DOHH2 (cell line): Measurements from ENCODE around the gene MACROD2.

Experiments used
- CTCF ChIP-seq: fragments of 200-600 bp; sonication (generic); IDR thresholded peaks from one replicate; pipeline ENCODE4 v1.5.1; 2014; ENCODE audit warnings: antibody characterized with exemption, mild to moderate bottlenecking, low read depth, low read length; ENCODE audit not compliant: poor library complexity, severe bottlenecking
- EZH2phosphoT487 ChIP-seq: fragments of 200-600 bp; sonication (generic); IDR thresholded peaks from 2 replicates; pipeline ENCODE4 v1.6.1; 2017; ENCODE audit warnings: borderline replicate concordance, mild to moderate bottlenecking, antibody characterized with exemption, low read length, moderate library complexity, mixed read lengths

GRCh38 chr20:14664101-14664500, 668.8 kb downstream of the MACROD2 start:
- no peak for TF ChIP-seq CTCF
- TF ChIP-seq EZH2phosphoT487: no peak
